ENCODE results near the gene FIBIN.

DNA sequence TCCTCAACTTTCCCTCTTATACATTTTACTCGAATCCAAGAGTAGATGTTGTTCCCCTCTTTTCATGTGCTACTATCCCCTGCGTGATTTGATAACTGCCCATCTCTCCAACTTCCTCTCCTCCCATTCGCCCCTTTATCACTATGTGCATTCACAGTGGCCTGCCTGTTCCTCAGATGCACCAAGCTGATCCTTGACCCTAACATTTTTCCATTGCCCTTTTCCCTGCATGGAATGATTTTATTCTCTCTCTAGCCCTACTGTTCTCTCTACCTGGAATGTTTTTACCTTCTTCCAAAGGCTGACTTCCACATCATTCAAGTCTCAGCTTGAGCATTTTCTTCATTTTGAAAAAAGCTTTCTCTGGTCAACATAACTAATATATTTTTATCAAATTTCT, 31.0 kb downstream of the FIBIN start:
- no peak for TF ChIP-seq POLR2A (IDR thresholded peaks at IDR 0.05)
- TF ChIP-seq, protein P1, sequence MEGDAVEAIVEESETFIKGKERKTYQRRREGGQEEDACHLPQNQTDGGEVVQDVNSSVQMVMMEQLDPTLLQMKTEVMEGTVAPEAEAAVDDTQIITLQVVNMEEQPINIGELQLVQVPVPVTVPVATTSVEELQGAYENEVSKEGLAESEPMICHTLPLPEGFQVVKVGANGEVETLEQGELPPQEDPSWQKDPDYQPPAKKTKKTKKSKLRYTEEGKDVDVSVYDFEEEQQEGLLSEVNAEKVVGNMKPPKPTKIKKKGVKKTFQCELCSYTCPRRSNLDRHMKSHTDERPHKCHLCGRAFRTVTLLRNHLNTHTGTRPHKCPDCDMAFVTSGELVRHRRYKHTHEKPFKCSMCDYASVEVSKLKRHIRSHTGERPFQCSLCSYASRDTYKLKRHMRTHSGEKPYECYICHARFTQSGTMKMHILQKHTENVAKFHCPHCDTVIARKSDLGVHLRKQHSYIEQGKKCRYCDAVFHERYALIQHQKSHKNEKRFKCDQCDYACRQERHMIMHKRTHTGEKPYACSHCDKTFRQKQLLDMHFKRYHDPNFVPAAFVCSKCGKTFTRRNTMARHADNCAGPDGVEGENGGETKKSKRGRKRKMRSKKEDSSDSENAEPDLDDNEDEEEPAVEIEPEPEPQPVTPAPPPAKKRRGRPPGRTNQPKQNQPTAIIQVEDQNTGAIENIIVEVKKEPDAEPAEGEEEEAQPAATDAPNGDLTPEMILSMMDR (IDR thresholded peaks at IDR 0.05) = no peak

All from ovary (tissue), 3 donors.